Nephron (organoid): ENCODE results near the gene CNTNAP5.

Experiments
- H3K27ac Mint-ChIP-seq, 3 experiments: 2 replicates each; pipeline ENCODE4 v1.8.0; 2020; ENCODE audit warnings: mixed read lengths in 3 of 3, mild to moderate bottlenecking in 2 of 3, moderate library complexity in 1 of 3
- H3K27me3 Mint-ChIP-seq: 2 replicates; pipeline ENCODE4 v1.8.0; 2021; ENCODE audit warnings: low read depth, mild to moderate bottlenecking, moderate library complexity, mixed read lengths
- H3K36me3 Mint-ChIP-seq: 2 replicates; pipeline ENCODE4 v1.8.0; 2020; ENCODE audit warnings: low read depth, mixed read lengths
- H3K4me1 Mint-ChIP-seq: 2 replicates; pipeline ENCODE4 v1.8.0; 2020; ENCODE audit warnings: mixed read lengths
- H3K4me3 Mint-ChIP-seq, 3 experiments: 2 replicates each; pipeline ENCODE4 v1.8.0; 2020; ENCODE audit warnings: mild to moderate bottlenecking in 3 of 3, mixed read lengths in 3 of 3, moderate library complexity in 2 of 3
- H3K9me3 Mint-ChIP-seq: 2 replicates; pipeline ENCODE4 v1.8.0; 2020; ENCODE audit warnings: mixed read lengths
- CTCF ChIP-seq, 3 experiments: fragments of 200-600 bp; sonication (generic); IDR thresholded peaks; one replicate each; pipeline ENCODE4 v1.5.0; 2021; ENCODE audit warnings: antibody characterized with exemption in 3 of 3; ENCODE audit not compliant: unreplicated experiment in 3 of 3

CNTNAP5 gene

GRCh38 chr2:124898827-124899226, 873.7 kb downstream of the CNTNAP5 start:
- no peak for TF ChIP-seq CTCF (IDR thresholded peaks at IDR 0.05; ENCODE audit: unreplicated experiment in 3 of 3)
- H3K4me1 Mint-ChIP-seq: no peaks in the 10 kb centered on the region
- no peak overlapping the region for H3K27ac Mint-ChIP-seq
- H3K27me3 Mint-ChIP-seq: peaks cover 4% of the 10 kb centered on the region
- H3K4me3 Mint-ChIP-seq: no peak overlapping the region
- no peaks in the 10 kb centered on the region for H3K36me3 Mint-ChIP-seq
- H3K9me3 Mint-ChIP-seq: no peaks in the 10 kb centered on the region

- H3K9me3 Mint-ChIP-seq: no peaks in the 10 kb centered on the region
- TF ChIP-seq CTCF (IDR thresholded peaks at IDR 0.05; ENCODE audit: unreplicated experiment in 3 of 3): no peak
- no peak overlapping the region for H3K27ac Mint-ChIP-seq
- no peak overlapping the region for H3K4me3 Mint-ChIP-seq
- no peaks in the 10 kb centered on the region for H3K36me3 Mint-ChIP-seq
- peaks cover 14% of the 10 kb centered on the region for H3K4me1 Mint-ChIP-seq
- no peaks in the 10 kb centered on the region for H3K27me3 Mint-ChIP-seq
Observed at GRCh38 chr2:124908411-124908810, 883.3 kb downstream of the CNTNAP5 start.

GRCh38 chr2:124911560-124911959, 886.5 kb downstream of the CNTNAP5 start:
- Mint-ChIP-seq H3K4me3 (no peak overlapping the region), H3K27ac (no peak overlapping the region), H3K36me3 (no peaks in the 10 kb centered on the region), H3K27me3 (no peaks in the 10 kb centered on the region), H3K9me3 (no peaks in the 10 kb centered on the region), H3K4me1 (peaks cover 18% of the 10 kb centered on the region)
- no peak for TF ChIP-seq CTCF (IDR thresholded peaks at IDR 0.05; ENCODE audit: unreplicated experiment in 3 of 3)

GRCh38 chr2:124913868-124914267, 888.8 kb downstream of the CNTNAP5 start:
- Mint-ChIP-seq H3K27me3 (no peaks in the 10 kb centered on the region), H3K4me3 (no peak overlapping the region), H3K9me3 (no peaks in the 10 kb centered on the region), H3K27ac (no peak overlapping the region), H3K4me1 (peaks cover 18% of the 10 kb centered on the region), H3K36me3 (no peaks in the 10 kb centered on the region)
- no peak for TF ChIP-seq CTCF (IDR thresholded peaks at IDR 0.05; ENCODE audit: unreplicated experiment in 3 of 3)

- Mint-ChIP-seq H3K27me3 (no peaks in the 10 kb centered on the region), H3K27ac (no peak overlapping the region), H3K9me3 (no peaks in the 10 kb centered on the region), H3K36me3 (no peaks in the 10 kb centered on the region), H3K4me1 (peaks cover 18% of the 10 kb centered on the region), H3K4me3 (no peak overlapping the region)
- TF ChIP-seq CTCF (IDR thresholded peaks at IDR 0.05; ENCODE audit: unreplicated experiment in 3 of 3): no peak
Observed at GRCh38 chr2:124915567-124915966, 890.5 kb downstream of the CNTNAP5 start.

DNA sequence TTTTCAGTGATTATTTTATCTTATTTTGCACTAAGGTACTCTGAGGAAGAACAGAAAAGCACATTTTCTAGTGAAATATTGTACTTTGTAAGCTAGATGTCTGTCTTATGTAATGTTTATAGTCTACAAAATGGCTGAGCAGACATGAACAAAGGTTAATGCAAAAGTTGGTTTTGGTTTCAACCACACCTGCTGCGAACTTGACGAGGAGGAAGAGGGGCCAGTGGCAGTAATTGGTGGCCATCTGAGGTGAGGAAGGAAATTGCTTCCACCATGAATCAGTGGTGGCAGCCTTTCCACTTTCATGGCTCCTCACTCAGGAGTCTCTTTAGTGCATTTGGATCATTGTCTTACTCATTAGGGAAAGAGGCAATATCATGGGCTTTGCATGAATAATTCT, 894.2 kb downstream of the CNTNAP5 start:
- Mint-ChIP-seq H3K4me1 (no peaks in the 10 kb centered on the region), H3K4me3 (no peak overlapping the region), H3K36me3 (no peaks in the 10 kb centered on the region), H3K9me3 (no peaks in the 10 kb centered on the region), H3K27me3 (no peaks in the 10 kb centered on the region), H3K27ac (no peak overlapping the region)
- no peak for TF ChIP-seq CTCF (IDR thresholded peaks at IDR 0.05; ENCODE audit: unreplicated experiment in 3 of 3)
